ENCODE measurements around the gene CDX2. TPM values are rescaled to one million over a fixed set of nuclear protein-coding genes. Genes with fewer than 3 reads are reported as not detected.

Gene CDX2
- polyA plus RNA-seq, 1 experiment: not detected

- ChIA-PET CTCF (interaction anchor here (1.7 kb wide), 1 partner anchor 21 kb away, joined by 9 read pairs; no protein-coding TSS in a partner anchor), POLR2A (no interaction called here)
- no peak for DNase-seq (ENCODE audit: low read depth, low spot score)
- H3K4me3 ChIP-seq (ENCODE audit: low read depth, low read length): no peak overlapping the region
- H3K9me3 ChIP-seq (ENCODE audit: control insufficient read depth, insufficient read depth, low read length): no peaks in the 10 kb centered on the region; the same call in 1 of the 2 replicates
- TF ChIP-seq CTCF (IDR thresholded peaks at IDR 0.05; ENCODE audit: low read depth, low read length): no peak
- H3K27me3 ChIP-seq (ENCODE audit: control insufficient read depth, insufficient read depth, low read length): peaks cover 25% of the 10 kb centered on the region
- no peak overlapping the region for H3K27ac ChIP-seq (ENCODE audit: low read depth, low read length)
Observed at GRCh38 chr13:27933118-27933517, 36.0 kb downstream of the CDX2 start.

- POLR2A ChIA-PET: no interaction called here
- Histone ChIP-seq H3K27ac (ENCODE audit: low read depth, low read length) (no peak overlapping the region), H3K9me3 (ENCODE audit: control insufficient read depth, insufficient read depth, low read length) (no peaks in the 10 kb centered on the region; the same call in 1 of the 2 replicates), H3K4me3 (ENCODE audit: low read depth, low read length) (no peak overlapping the region), H3K27me3 (ENCODE audit: control insufficient read depth, insufficient read depth, low read length) (peaks cover 57% of the 10 kb centered on the region)
- DNase-seq (ENCODE audit: low read depth, low spot score): no peak
- no peak for TF ChIP-seq CTCF (IDR thresholded peaks at IDR 0.05; ENCODE audit: low read depth, low read length)
- CTCF ChIA-PET: no interaction called here
Observed at GRCh38 chr13:27929868-27930267, 39.2 kb downstream of the CDX2 start.

GRCh38 chr13:27928805-27929753 is 40.0 kb downstream of the CDX2 start:
- POLR2A ChIA-PET: no interaction called here
- CTCF ChIA-PET: no interaction called here
- no peak for TF ChIP-seq CTCF (IDR thresholded peaks at IDR 0.05; ENCODE audit: low read depth, low read length)
- Histone ChIP-seq H3K4me3 (ENCODE audit: low read depth, low read length) (no peak overlapping the region), H3K9me3 (ENCODE audit: control insufficient read depth, insufficient read depth, low read length) (no peaks in the 10 kb centered on the region; the same call in 1 of the 2 replicates), H3K27ac (ENCODE audit: low read depth, low read length) (no peak overlapping the region), H3K27me3 (ENCODE audit: control insufficient read depth, insufficient read depth, low read length) (peaks cover 63% of the 10 kb centered on the region)
- DNase-seq (ENCODE audit: low read depth, low spot score): no peak

- peaks cover 70% of the 10 kb centered on the region for H3K27me3 ChIP-seq (ENCODE audit: control insufficient read depth, insufficient read depth, low read length)
- ChIA-PET POLR2A (no interaction called here), CTCF (no interaction called here)
- H3K9me3 ChIP-seq (ENCODE audit: control insufficient read depth, insufficient read depth, low read length): no peaks in the 10 kb centered on the region; the same call in 1 of the 2 replicates
- no peak overlapping the region for H3K4me3 ChIP-seq (ENCODE audit: low read depth, low read length)
- no peak overlapping the region for H3K27ac ChIP-seq (ENCODE audit: low read depth, low read length)
- DNase-seq (ENCODE audit: low read depth, low spot score): no peak
- TF ChIP-seq CTCF (IDR thresholded peaks at IDR 0.05; ENCODE audit: low read depth, low read length): no peak
Observed at GRCh38 chr13:27928353-27928804, 40.7 kb downstream of the CDX2 start.

Data from AG04450 (cell line).